Fibroblast of lung (primary cell): ENCODE data around the gene PXYLP1. TPM values are rescaled to one million over a fixed set of nuclear protein-coding genes. Genes with fewer than 3 reads are reported as not detected.

Experiments used
- DNase-seq, 2 donors: peaks; one replicate each; pipeline versions ENCODE4 v3.0.0 to v3.0.0-alpha.2; 2010; ENCODE audit warnings: low read depth in 2 of 2
- H2AFZ ChIP-seq: 2 replicates; pipeline ENCODE4 v1.5.1; 2012; ENCODE audit warnings: low read length, control low read depth, inconsistent platforms
- H3K27ac ChIP-seq: 2 replicates; pipeline ENCODE4 v1.5.1; 2011; ENCODE audit warnings: low read length, control low read depth; ENCODE audit not compliant: insufficient read depth
- H3K27me3 ChIP-seq: 2 replicates; pipeline ENCODE4 v1.5.1; 2011; ENCODE audit warnings: mild to moderate bottlenecking, low read length; ENCODE audit not compliant: control insufficient read depth, insufficient read depth
- H3K36me3 ChIP-seq: 2 replicates; pipeline ENCODE4 v1.5.1; 2011; ENCODE audit warnings: low read length; ENCODE audit not compliant: control insufficient read depth, insufficient read depth
- H3K4me1 ChIP-seq: 2 replicates; pipeline ENCODE4 v1.5.1; 2011; ENCODE audit warnings: low read length; ENCODE audit not compliant: control insufficient read depth, insufficient read depth; ENCODE audit errors: extremely low read depth
- H3K4me2 ChIP-seq: 2 replicates; pipeline ENCODE4 v1.5.1; 2011; ENCODE audit warnings: low read length, control low read depth; ENCODE audit not compliant: insufficient read depth; ENCODE audit errors: extremely low read depth
- H3K4me3 ChIP-seq, 4 experiments: fragments of 200-600 bp in 1 of 4; sonication (generic) in 1 of 4; replicated peaks in 1 of 4; 2 replicates each; pipeline ENCODE4 v1.5.1; 2011 to 2016; ENCODE audit warnings: low read length in 4 of 4, low read depth in 3 of 4, mild to moderate bottlenecking in 3 of 4, control low read depth in 2 of 4, inconsistent platforms in 1 of 4, mixed read lengths in 1 of 4; ENCODE audit not compliant: insufficient read depth in 1 of 4; ENCODE audit errors: control extremely low read depth in 1 of 4
- H3K79me2 ChIP-seq: 2 replicates; pipeline ENCODE4 v1.5.1; 2012; ENCODE audit warnings: mild to moderate bottlenecking, low read length, inconsistent platforms; ENCODE audit not compliant: control insufficient read depth, insufficient read depth
- H3K9ac ChIP-seq: 2 replicates; pipeline ENCODE4 v1.5.1; 2011; ENCODE audit warnings: mild to moderate bottlenecking, low read length, control low read depth; ENCODE audit not compliant: insufficient read depth
- H3K9me3 ChIP-seq: 2 replicates; pipeline ENCODE4 v1.5.1; 2012; ENCODE audit warnings: low read depth, low read length; ENCODE audit not compliant: control insufficient read depth, insufficient read depth
- H4K20me1 ChIP-seq: 2 replicates; pipeline ENCODE4 v1.5.1; 2011; ENCODE audit warnings: low read length; ENCODE audit not compliant: control insufficient read depth, insufficient read depth; ENCODE audit errors: extremely low read depth
- EZH2 ChIP-seq: IDR thresholded peaks from 2 replicates; pipeline ENCODE4 v1.5.1; 2012; ENCODE audit warnings: low read length, control low read depth, mild to moderate bottlenecking; ENCODE audit errors: missing control alignments
- polyA plus RNA-seq, 2 donors: library from polyadenylated mRNA; depleted of rRNA in 1 of 2; stranded (reverse) in 1 of 2; unstranded in 1 of 2; fragments of >200 nt; gene quantifications; 2 replicates each; pipeline ENCODE4 v1.2.1, GENCODE V29; 2011 to 2012; ENCODE audit warnings: missing spikeins in 1 of 2
- total RNA-seq: library from RNA; depleted of rRNA; stranded (reverse); fragments of >200 nt; gene quantifications from 2 replicates; pipeline ENCODE4 v1.2.1, GENCODE V29; 2014
- TF ChIP-seq, protein P1 (sequence below), 2 donors: IDR thresholded peaks in 1 of 2; conservative IDR thresholded peaks in 1 of 2; 1 replicate in 1 of 2; 2 replicates in 1 of 2; pipeline ENCODE4 v1.5.1; 2011 to 2012; ENCODE audit warnings: low read length in 2 of 2, control low read depth in 1 of 2, inconsistent platforms in 1 of 2, low read depth in 1 of 2, mild to moderate bottlenecking in 1 of 2

The PXYLP1 gene
- total and polyA plus RNA-seq, 2 donors (not counting 1 experiment from before 2014, with no cell fraction given): 5.1 to 7.0 TPM

DNA sequence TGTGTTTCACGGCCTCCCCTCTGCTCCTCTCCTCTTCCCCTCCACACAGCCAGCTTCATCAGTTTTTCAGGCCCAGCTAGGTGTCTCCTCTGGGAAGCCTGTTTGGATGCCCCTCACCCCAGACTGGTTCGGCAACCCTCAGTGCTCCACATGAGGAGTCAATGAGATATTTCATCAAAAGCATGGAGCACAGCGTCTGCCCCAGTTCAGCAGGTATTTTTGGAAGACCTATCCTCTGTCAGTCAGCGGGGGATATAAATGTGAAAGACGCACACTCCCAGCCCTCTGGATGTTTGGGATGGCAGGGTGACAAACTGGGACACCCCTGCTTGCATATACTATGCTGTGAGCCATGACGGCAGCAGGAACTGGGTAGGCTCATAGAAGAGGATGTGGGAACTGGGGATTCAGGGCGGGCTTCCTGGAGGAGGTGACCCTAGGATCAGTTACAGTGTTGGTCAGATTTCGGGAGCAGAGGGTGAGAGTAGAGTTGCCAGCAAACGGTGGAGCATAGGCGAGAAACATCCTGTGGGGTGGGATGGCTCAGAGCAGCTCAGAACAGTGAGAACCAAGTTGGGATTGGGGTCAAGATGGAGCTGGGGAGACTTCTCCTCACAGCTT lies 42.9 kb downstream of the PXYLP1 start:
- no peak for DNase-seq
- no peak overlapping the region for H3K27ac ChIP-seq

DNA sequence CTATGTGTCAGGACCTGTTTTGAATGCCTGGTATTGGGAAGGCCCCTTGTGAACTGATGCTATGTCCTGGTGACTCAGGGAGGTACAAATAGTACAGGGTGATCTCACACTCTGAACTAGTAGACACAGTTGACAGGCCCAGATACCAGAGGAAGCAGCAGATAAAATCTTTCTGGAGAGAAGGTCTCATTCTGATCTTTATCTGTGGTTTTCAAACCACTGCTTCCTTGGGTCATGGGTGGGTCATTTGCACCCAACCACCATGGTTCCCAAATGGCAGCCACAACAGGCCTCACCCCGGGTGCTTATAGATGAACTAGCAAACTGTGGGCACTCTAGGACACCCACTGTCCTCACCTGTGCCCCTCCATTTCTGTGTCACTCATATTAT lies 43.4 kb downstream of the PXYLP1 start:
- H3K4me1 ChIP-seq: no peaks in the 10 kb centered on the region
- H4K20me1 ChIP-seq: no peaks in the 10 kb centered on the region
- no peaks in the 10 kb centered on the region for H3K9me3 ChIP-seq
- no peak overlapping the region for H3K4me2 ChIP-seq
- TF ChIP-seq, protein P1, sequence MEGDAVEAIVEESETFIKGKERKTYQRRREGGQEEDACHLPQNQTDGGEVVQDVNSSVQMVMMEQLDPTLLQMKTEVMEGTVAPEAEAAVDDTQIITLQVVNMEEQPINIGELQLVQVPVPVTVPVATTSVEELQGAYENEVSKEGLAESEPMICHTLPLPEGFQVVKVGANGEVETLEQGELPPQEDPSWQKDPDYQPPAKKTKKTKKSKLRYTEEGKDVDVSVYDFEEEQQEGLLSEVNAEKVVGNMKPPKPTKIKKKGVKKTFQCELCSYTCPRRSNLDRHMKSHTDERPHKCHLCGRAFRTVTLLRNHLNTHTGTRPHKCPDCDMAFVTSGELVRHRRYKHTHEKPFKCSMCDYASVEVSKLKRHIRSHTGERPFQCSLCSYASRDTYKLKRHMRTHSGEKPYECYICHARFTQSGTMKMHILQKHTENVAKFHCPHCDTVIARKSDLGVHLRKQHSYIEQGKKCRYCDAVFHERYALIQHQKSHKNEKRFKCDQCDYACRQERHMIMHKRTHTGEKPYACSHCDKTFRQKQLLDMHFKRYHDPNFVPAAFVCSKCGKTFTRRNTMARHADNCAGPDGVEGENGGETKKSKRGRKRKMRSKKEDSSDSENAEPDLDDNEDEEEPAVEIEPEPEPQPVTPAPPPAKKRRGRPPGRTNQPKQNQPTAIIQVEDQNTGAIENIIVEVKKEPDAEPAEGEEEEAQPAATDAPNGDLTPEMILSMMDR (conservative IDR thresholded peaks at IDR 0.05 in 1 of 2, IDR thresholded peaks at IDR 0.05 in 1 of 2; ENCODE audit: low read depth in 1 of 2, low read length in 2 of 2): no peak
- TF ChIP-seq EZH2: no peak
- peak; percentile 24 to 56 for DNase-seq
- H3K27me3 ChIP-seq: no peaks in the 10 kb centered on the region
- no peak overlapping the region for H2AFZ ChIP-seq
- no peaks in the 10 kb centered on the region for H3K36me3 ChIP-seq
- H3K27ac ChIP-seq: no peak overlapping the region
- no peak overlapping the region for H3K9ac ChIP-seq
- no peaks in the 10 kb centered on the region for H3K79me2 ChIP-seq
- no peak overlapping the region for H3K4me3 ChIP-seq

More for the DNA sequence above, 42.9 kb downstream of the PXYLP1 start:
- TF ChIP-seq EZH2: no peak
- TF ChIP-seq, protein P1 (conservative IDR thresholded peaks at IDR 0.05 in 1 of 2, IDR thresholded peaks at IDR 0.05 in 1 of 2; ENCODE audit: low read depth in 1 of 2, low read length in 2 of 2): no peak
- Histone ChIP-seq H3K9me3 (no peaks in the 10 kb centered on the region), H3K4me3 (no peak overlapping the region), H3K9ac (no peak overlapping the region), H3K27me3 (no peaks in the 10 kb centered on the region), H3K4me2 (no peak overlapping the region), H4K20me1 (no peaks in the 10 kb centered on the region), H3K79me2 (no peaks in the 10 kb centered on the region), H3K4me1 (no peaks in the 10 kb centered on the region), H2AFZ (no peak overlapping the region), H3K36me3 (no peaks in the 10 kb centered on the region)

DNA sequence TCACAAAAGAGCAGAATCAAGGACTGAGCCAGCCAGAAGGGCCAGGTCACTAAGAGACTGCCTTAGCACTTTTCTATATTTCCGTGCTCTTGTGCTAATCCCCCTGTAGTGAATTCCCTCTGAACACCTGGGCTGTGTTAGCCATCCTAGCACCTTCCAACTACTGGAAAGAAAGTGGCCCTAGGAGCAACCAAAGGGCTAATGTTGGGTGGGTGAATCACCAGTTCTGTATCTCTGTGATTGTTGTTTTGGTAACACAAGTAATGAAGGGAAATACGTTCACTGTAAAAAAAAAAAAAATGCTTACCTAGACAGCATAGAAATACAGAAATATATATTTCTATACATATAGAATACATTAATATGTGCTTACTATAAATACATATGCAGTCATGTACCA lies 43.9 kb downstream of the PXYLP1 start:
- no peaks in the 10 kb centered on the region for H4K20me1 ChIP-seq
- no peaks in the 10 kb centered on the region for H3K79me2 ChIP-seq
- H3K27ac ChIP-seq: no peak overlapping the region
- no peak for DNase-seq
- no peaks in the 10 kb centered on the region for H3K27me3 ChIP-seq
- H2AFZ ChIP-seq: no peak overlapping the region
- TF ChIP-seq, protein P1 (conservative IDR thresholded peaks at IDR 0.05 in 1 of 2, IDR thresholded peaks at IDR 0.05 in 1 of 2; ENCODE audit: low read depth in 1 of 2, low read length in 2 of 2): no peak
- TF ChIP-seq EZH2: no peak
- H3K9me3 ChIP-seq: no peaks in the 10 kb centered on the region
- no peaks in the 10 kb centered on the region for H3K36me3 ChIP-seq
- no peak overlapping the region for H3K4me3 ChIP-seq
- H3K4me1 ChIP-seq: peaks cover 2% of the 10 kb centered on the region
- H3K4me2 ChIP-seq: no peak overlapping the region
- H3K9ac ChIP-seq: no peak overlapping the region
